SKM-1 (cell line): Measurements from ENCODE around the gene FDXACB1.

ENCODE experiments used
- DNase-seq: peaks from one replicate; lab custom pipeline; 2025; ENCODE audit not compliant: unreplicated experiment; lab: John Stamatoyannopoulos, UW

Gene FDXACB1

DNA sequence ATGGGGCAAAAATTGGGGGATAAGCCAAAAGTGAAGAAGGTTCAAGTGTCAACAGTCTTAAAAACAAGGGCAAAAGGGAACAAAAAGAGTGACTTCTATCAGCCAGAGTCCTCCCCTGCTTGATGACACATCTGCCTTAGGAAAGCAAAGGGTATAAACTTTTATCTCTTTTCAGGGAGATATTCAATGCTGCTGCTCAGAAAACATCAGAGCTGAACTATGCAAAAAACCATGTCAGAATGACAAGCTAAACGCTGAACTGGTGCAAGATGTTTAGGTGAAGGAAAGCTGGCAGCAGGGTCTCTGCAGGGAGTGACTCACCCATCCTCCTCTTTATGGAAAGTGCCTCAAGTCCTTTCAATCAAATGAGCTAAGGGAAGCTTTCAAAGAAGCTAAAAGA is 32.3 kb downstream of the FDXACB1 start:
- no peak for DNase-seq

- no peak for DNase-seq
Observed at GRCh38 chr11:111846063-111846462, 32.9 kb downstream of the FDXACB1 start.

GRCh38 chr11:111845276-111846028 is 33.5 kb downstream of the FDXACB1 start:
- peak; percentile 46 for DNase-seq

DNA sequence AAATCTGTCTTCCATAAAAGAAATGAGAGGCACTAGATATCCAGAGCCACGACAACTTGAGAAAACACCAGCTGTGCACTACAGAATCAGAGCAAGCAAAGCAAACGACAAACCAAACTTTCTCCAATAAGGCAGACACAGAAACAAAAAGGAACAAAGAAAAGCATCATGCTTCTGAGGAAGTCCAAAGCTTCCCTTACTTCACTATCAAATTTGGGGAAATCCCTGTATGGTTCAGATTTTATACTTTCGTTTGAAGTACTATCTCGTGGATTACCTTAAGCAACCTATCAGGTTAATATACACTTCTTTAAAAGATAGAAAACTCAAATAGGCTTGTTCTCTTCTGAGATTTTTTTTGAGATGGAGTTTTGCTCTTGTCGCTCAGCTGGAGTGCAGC is 35.3 kb downstream of the FDXACB1 start:
- no peak for DNase-seq

GRCh38 chr11:111841370-111842053 is 37.5 kb downstream of the FDXACB1 start:
- DNase-seq: peak; percentile 11

DNA sequence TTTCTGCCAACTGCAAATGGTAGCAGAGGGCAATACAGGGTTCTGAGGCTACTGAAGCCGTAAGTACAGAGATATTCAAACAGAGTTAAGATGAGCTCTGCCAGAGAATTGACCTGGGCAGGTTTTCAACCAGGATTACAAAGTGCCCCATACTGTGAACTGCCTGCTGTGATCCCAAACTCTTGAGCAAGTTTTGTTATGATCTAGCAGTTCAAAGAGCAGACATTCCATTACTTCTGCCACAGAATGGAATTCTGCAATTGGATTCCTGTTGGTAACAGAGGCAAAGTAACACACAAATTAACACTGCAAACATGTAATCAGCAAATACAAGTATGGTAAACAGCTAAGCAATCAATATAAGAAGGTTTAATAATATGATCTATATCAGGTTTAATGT is 38.8 kb downstream of the FDXACB1 start:
- no peak for DNase-seq

- no peak for DNase-seq
Observed at GRCh38 chr11:111838054-111838453, 40.9 kb downstream of the FDXACB1 start.

DNA sequence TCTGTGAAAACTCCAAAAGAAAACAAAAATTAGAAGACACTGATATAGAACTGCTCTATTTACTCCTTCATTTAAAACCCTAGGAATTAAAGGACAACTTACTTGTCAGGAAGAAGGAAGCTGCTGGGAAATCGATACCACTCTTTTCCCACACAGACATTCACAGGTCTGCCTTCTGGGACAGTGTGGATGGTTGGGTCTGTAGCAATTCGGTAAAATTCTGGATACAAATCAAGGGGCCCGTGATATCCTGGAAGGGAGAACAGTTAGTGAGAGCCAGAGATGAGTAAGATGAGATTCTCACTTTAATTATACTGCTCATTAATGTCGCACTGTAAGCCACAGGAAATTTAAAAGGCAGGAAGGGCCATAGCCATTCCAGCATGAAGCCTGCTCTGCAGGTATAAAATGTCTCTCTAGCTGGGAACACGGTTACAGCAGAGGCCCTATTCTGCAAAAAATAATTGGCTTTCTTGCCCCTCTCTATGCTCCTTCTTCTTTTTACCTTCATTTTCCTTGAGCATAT is 41.5 kb downstream of the FDXACB1 start:
- DNase-seq: no peak

DNA sequence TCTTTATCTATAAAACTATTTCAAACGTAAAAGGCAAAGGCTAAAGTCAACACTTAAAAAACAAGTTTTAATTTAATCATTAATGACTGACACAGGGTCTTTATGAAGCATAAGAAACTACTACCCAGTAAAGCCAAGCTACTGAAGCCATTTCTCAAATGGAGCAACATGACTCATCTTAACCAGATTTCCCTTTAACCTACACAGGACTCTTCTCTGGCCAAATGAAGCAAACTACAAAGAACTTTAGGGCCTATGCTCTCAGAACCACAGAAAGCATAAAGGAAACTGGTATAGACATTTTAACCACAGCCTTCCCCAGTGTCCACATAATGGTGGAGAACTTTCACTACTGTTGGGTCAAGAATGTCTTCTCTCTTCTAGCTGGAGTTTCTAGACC is 42.2 kb downstream of the FDXACB1 start:
- no peak for DNase-seq

- DNase-seq: no peak
Observed at GRCh38 chr11:111836162-111836561, 42.8 kb downstream of the FDXACB1 start.

- no peak for DNase-seq
Observed at GRCh38 chr11:111835665-111836064, 43.3 kb downstream of the FDXACB1 start.

DNA sequence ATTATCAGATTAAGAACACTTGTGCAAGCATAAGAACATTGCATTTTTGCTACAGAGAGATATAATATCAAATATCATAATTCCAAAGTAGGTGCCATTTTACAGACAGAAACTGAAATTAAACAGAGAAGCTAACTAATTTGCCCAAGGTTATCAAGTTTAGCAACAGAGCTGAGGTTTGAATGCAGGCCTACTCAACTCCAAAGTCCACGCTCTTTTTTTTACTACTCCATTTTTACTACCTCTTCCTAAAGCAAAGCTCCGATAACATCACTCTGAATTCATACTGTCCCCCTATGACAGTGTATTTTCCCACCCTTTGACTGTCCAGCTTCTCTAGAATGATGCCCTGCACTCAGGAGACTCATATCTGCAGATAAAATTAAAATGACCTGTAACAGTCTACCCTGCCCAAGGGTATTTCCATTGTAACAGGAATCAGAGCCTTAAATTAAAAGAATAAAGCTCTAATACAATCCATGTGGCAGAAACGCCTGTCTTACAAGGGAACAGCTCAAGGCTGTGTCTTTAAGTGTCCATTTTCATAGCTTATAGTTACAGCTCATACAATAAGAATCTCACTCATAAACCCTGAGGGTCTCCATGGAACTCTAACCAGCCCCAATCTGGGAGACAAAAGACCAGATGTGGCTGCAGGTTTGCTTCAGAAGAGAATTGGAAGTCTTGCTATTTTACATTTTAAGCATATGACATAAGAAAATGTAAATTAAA is 44.4 kb downstream of the FDXACB1 start:
- no peak for DNase-seq

DNA sequence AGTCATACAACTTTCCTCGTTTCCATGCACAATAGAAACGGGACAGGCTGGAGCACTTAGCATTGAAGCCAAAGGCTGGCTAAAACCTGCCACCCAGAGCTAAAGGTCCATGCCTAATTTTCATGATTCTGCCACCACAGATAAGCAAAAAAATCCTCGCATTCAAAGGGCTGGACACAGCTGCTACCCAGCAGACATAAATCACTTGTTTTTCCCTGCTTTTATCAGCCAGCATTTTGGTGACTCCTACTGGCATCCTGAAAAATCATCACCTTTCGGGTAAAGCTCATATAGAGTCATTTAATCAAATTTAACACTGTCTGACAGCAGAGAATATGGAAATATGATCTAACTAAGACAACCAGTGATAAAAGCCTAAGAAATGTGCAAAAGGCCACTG is 45.4 kb downstream of the FDXACB1 start:
- no peak for DNase-seq

DNA sequence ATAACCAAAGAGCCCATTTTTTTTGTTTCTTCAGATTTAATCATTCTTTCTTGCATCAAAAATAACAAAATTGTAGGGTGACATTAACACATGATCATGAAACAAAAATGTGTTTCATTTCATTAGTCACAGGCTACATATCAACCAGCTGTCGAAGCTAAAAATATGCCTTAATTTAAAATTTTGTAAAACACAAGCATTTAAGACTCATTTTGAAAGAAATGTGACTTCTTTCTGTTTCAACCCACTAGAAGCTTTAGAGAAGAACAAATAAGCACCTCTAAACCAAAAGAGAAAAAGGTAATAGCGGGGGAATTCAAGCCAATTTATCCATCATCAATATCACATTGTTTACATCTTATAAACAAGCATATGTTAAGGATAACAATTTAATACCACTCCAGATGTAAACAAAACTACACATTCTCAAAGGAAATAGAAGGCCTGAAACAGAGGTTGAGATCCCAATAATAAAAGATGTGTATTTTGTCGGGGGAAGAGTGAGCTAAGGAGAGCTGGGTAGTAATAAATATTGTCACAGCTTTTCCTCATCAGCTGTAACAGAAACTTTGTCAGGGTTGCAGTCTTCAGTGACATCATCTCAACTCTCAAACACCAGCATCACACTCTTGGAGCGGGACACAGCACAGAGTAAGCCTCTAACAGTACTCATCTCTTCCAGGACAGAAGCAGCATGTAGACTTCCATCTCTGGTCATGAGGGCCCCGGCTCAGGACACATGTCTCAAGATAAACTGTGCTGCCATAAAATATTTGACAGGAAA is 49.6 kb downstream of the FDXACB1 start:
- no peak for DNase-seq

DNA sequence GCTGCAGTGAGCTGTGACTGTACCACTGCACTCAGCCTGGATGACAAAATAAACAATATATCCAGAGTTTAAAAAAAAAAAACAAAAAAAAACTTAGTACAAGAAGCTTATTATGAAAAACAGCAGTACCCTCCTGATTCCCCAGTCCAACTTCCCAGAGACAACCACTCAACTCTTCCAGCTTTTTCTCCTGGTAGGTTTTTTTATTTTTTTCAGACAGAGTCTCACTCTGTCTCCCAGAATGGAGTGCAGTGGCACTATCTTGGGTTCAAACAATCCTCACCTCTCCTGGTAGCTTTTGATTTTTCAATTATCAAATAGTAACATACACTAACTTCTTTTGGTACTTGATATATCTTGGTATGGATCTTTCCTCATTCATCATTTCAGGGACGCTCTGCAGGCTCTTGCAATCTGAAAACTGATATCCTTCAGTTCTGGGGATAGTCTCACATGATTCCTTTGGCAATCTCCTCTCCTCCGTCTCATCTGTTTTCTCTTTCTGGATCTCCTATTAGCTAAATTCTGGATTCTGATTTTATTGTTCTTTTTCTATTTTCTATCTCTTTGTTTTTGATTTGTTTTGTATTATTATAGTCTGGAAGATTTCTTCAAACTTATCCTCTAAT is 52.5 kb downstream of the FDXACB1 start:
- DNase-seq: no peak
